ENCODE data around the gene ADAMTS12. TPM values are rescaled to one million over a fixed set of nuclear protein-coding genes. Genes with fewer than 3 reads are reported as not detected.

Gene ADAMTS12
- total RNA-seq, 1 experiment from 2014 or later, result not detected

DNA sequence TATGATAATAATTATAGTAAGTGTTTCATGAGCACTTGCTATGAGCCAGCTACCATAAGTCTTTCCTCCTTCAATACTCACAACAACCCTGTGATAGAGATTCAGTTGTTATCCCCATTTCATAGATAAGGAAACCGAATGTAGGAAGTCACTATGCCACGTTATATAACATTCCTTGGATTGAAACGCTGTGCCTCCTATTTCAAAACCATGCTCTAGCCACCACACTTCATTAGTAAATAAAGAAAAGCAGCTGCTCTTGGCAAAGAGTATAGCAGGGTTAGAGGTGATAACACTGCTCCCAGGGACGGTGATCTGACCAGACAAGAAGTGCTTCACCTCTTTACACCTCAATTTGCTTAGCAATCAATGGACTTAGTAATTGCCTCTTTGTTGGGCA lies 5.5 kb downstream of the ADAMTS12 start:
- CTCF ChIA-PET, result no interaction called here
- no peaks in the 10 kb centered on the region for H3K36me3 Mint-ChIP-seq (ENCODE audit: insufficient read depth, unreplicated experiment)
- POLR2A ChIA-PET, result interaction anchor here (0.6 kb wide), 1 partner anchor 1028 kb away, joined by 3 read pairs; no protein-coding TSS in a partner anchor
- H3K9me3 Mint-ChIP-seq (ENCODE audit: unreplicated experiment), result no peaks in the 10 kb centered on the region
- peaks cover 28% of the 10 kb centered on the region for H3K27me3 Mint-ChIP-seq (ENCODE audit: insufficient read depth, unreplicated experiment)
- no TSS peak for BruUV-seq (replicated peaks)
- TF ChIP-seq, protein P1, sequence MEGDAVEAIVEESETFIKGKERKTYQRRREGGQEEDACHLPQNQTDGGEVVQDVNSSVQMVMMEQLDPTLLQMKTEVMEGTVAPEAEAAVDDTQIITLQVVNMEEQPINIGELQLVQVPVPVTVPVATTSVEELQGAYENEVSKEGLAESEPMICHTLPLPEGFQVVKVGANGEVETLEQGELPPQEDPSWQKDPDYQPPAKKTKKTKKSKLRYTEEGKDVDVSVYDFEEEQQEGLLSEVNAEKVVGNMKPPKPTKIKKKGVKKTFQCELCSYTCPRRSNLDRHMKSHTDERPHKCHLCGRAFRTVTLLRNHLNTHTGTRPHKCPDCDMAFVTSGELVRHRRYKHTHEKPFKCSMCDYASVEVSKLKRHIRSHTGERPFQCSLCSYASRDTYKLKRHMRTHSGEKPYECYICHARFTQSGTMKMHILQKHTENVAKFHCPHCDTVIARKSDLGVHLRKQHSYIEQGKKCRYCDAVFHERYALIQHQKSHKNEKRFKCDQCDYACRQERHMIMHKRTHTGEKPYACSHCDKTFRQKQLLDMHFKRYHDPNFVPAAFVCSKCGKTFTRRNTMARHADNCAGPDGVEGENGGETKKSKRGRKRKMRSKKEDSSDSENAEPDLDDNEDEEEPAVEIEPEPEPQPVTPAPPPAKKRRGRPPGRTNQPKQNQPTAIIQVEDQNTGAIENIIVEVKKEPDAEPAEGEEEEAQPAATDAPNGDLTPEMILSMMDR (IDR thresholded peaks at IDR 0.05; ENCODE audit: unreplicated experiment), result no peak
- H3K4me3 Mint-ChIP-seq (ENCODE audit: unreplicated experiment), result no peak overlapping the region
- no peak for DNase-seq (ENCODE audit: unreplicated experiment)
- peaks cover 1% of the 10 kb centered on the region for H3K4me1 Mint-ChIP-seq (ENCODE audit: insufficient read depth, unreplicated experiment)
- H3K27ac Mint-ChIP-seq (ENCODE audit: low read depth, unreplicated experiment), result no peak overlapping the region
- intact Hi-C loops (cut with micrococcal nuclease), result no loop called here

- no peaks in the 10 kb centered on the region for H3K36me3 Mint-ChIP-seq (ENCODE audit: insufficient read depth, unreplicated experiment)
- peaks cover 34% of the 10 kb centered on the region for H3K27me3 Mint-ChIP-seq (ENCODE audit: insufficient read depth, unreplicated experiment)
- CTCF ChIA-PET, result no interaction called here
- H3K9me3 Mint-ChIP-seq (ENCODE audit: unreplicated experiment), result no peaks in the 10 kb centered on the region
- H3K4me1 Mint-ChIP-seq (ENCODE audit: insufficient read depth, unreplicated experiment), result no peaks in the 10 kb centered on the region
- TF ChIP-seq, protein P1 (IDR thresholded peaks at IDR 0.05; ENCODE audit: unreplicated experiment), result no peak
- no peak overlapping the region for H3K27ac Mint-ChIP-seq (ENCODE audit: low read depth, unreplicated experiment)
- no peak overlapping the region for H3K4me3 Mint-ChIP-seq (ENCODE audit: unreplicated experiment)
- BruUV-seq (replicated peaks), result no TSS peak
- intact Hi-C loops (cut with micrococcal nuclease), result no loop called here
- POLR2A ChIA-PET, result interaction anchor here (1.0 kb wide), 1 partner anchor 13 kb away, joined by 3 read pairs; no protein-coding TSS in a partner anchor
- DNase-seq (ENCODE audit: unreplicated experiment), result no peak
Observed at GRCh38 chr5:33885679-33886078, 6.1 kb downstream of the ADAMTS12 start.

DNA sequence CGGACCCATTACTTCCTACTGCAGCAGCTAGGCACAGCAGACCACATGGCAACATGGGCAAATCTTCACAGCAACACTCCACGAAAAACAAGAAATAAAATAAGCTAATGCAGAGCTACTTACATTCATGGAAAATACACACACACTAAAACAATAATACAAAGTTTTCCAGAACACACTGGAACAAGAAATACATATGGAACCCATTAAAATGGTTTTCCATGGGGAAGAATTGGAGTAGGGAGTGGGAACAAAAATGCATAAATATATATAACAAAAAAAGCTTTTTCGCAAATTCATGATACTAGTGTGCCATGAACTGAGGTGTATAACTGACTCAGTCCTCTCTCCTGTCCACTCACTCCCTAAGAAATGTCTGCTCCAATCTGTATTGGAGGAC lies 8.3 kb downstream of the ADAMTS12 start:
- no peak overlapping the region for H3K27ac Mint-ChIP-seq (ENCODE audit: low read depth, unreplicated experiment)
- ChIA-PET POLR2A (no interaction called here), CTCF (interaction anchor here (0.5 to 0.7 kb wide), 2 partner anchors 229 to 1625 kb away, joined by 3 to 5 read pairs; no protein-coding TSS in a partner anchor)
- no peaks in the 10 kb centered on the region for H3K36me3 Mint-ChIP-seq (ENCODE audit: insufficient read depth, unreplicated experiment)
- H3K4me1 Mint-ChIP-seq (ENCODE audit: insufficient read depth, unreplicated experiment), result no peaks in the 10 kb centered on the region
- no peak overlapping the region for H3K4me3 Mint-ChIP-seq (ENCODE audit: unreplicated experiment)
- peaks cover 40% of the 10 kb centered on the region for H3K27me3 Mint-ChIP-seq (ENCODE audit: insufficient read depth, unreplicated experiment)
- H3K9me3 Mint-ChIP-seq (ENCODE audit: unreplicated experiment), result no peaks in the 10 kb centered on the region
- intact Hi-C loops (cut with micrococcal nuclease), result no loop called here
- TF ChIP-seq, protein P1 (IDR thresholded peaks at IDR 0.05; ENCODE audit: unreplicated experiment), result no peak
- DNase-seq (ENCODE audit: unreplicated experiment), result no peak
- no TSS peak for BruUV-seq (replicated peaks)

DNA sequence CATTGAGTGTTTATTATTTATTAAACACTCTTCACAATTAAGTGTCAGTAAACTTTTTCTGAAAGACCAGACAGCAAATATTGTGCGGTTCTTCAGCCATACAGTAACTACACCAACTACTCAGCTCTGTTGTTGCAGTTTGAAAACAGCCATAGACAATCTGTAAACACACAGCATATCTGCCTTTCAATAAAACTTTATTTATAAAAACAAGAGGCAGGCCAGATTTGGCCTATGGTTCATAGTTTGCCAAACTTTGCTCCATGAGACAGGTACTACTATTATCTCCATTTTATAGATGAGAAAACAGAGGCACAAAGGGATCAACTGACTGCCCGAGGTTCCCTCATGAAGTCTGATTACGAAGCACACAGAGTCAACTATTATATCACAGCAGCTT lies 11.5 kb downstream of the ADAMTS12 start:
- no peak overlapping the region for H3K4me3 Mint-ChIP-seq (ENCODE audit: unreplicated experiment)
- no peaks in the 10 kb centered on the region for H3K4me1 Mint-ChIP-seq (ENCODE audit: insufficient read depth, unreplicated experiment)
- DNase-seq (ENCODE audit: unreplicated experiment), result no peak
- POLR2A ChIA-PET, result no interaction called here
- no TSS peak for BruUV-seq (replicated peaks)
- intact Hi-C loops (cut with micrococcal nuclease), result no loop called here
- TF ChIP-seq, protein P1 (IDR thresholded peaks at IDR 0.05; ENCODE audit: unreplicated experiment), result no peak
- no peak overlapping the region for H3K27ac Mint-ChIP-seq (ENCODE audit: low read depth, unreplicated experiment)
- CTCF ChIA-PET, result interaction anchor here (0.7 kb wide), 1 partner anchor 27 kb away, joined by 3 read pairs; no protein-coding TSS in a partner anchor
- H3K36me3 Mint-ChIP-seq (ENCODE audit: insufficient read depth, unreplicated experiment), result no peaks in the 10 kb centered on the region
- no peaks in the 10 kb centered on the region for H3K9me3 Mint-ChIP-seq (ENCODE audit: unreplicated experiment)
- H3K27me3 Mint-ChIP-seq (ENCODE audit: insufficient read depth, unreplicated experiment), result peaks cover 40% of the 10 kb centered on the region
